Right kidney (tissue), 1 donor: ENCODE data around the gene CCND1.
"Not testable (repeated sequence)": the region's sequence is repeated elsewhere in the genome, so short reads cannot be mapped to it uniquely, and the experiment has no call there.

Experiments
- DNase-seq: peaks from one replicate; pipeline ENCODE4 v3.0.0-alpha.2; 2016

CCND1 gene

DNA sequence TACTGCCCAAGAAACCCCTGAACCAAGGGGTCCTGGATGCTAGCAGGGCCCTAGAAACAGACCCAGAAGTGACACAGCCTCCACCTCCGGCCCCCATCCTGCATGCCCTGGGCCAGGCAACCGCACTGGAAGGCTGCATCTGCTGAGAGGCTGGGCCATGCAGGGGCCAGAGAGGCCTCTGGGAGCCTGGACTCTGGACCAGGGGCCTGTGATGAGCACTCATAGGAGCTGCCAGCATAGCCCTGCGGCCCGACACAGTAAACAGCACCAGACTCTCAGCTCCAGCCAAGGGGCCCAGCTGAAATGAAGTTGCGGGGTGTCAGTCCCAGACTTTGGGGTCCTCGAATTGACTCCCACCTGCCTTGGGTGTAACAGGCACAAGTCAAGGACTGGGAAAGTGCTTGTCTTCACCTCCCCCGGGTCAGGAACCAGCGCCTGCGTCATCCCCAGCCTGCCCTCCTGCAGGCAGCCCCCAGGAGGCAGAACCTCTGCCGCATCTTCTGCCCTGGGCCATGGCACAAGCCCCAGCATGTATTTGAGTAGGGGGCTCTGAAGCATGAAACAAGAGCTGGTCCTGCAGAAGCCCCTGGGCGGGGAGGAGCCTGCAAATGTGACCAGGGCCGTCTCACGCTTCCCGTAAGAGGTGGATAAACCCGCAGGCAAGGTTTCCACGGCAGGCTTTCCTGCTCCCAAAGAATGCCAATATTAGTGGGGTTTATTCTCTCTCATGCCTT lies 25.2 kb upstream of the CCND1 start:
- DNase-seq, result no peak

GRCh38 chr11:69617220-69617619 lies 23.7 kb upstream of the CCND1 start:
- DNase-seq, result no peak

DNA sequence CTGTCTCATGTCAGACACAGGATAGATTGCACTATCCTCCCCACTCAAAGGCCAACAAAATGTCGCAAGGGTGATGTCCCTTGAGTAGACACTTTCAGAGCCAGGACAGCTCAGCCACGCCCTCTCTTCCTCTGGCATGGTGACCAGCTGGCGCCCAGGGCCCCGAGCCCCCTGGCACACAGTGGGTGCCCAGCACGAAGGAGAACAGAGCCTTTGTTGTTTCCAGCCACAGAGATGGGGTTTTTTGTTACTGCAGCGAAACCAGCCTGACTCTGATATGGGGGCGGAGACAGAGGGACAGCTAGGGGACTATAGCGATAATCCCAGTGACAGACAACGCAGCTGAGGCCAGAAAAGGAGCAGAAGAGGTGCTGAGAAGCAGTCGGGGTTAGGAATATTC lies 23.3 kb upstream of the CCND1 start:
- no peak for DNase-seq

GRCh38 chr11:69618237-69618636 lies 22.7 kb upstream of the CCND1 start:
- no peak for DNase-seq

DNA sequence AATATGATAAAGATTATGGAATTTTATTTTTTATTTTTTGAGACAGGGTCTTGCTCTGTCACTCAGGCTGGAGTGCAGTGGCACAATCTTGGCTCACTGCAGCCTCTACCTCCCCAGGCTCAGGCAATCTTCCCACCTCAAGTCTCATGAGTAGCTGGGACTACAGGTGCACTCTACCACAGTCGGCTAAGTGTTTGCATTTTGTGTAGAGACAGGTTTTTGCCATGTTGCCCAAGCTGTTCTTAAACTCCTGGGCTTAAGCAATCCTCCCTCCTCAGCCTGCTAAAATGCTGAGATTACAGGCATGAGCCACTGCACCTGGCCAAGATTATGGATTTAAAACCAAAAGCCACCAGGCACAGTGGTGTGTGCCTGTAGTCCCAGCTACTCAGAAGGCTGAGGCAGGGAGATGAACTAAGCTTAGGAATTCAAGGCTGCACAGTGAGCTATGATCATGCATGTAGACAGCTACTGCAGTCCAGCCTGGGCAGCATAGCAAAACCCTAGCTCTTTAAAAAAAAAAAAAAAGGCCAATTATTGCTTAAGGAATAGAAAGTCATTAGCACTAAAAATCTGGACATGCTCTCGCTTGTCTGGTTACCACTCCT lies 20.2 kb upstream of the CCND1 start:
- DNase-seq, result no peak

- not testable (repeated sequence) for DNase-seq
Measured at GRCh38 chr11:69622097-69622681, 18.8 kb upstream of the CCND1 start.

DNA sequence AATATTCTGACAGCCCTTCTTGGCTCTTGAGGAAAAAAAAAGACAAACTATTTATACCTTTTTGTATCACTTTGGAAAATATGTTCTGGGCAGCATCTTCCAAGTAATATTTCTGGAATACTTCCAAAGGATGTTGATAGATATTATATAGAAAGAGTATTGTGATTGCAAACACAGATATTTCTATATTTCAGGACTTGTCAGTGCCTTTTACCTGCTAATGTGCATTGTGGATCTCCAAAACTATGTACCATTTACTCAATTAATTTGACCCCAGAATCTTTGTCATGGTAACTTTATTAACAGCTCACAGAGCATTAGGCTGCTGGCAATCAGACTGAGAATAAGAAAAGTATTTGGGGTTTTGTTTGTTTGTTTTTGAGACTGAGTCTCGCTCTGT lies 16.7 kb upstream of the CCND1 start:
- no peak for DNase-seq

GRCh38 chr11:69625476-69625875 lies 15.5 kb upstream of the CCND1 start:
- no peak for DNase-seq

DNA sequence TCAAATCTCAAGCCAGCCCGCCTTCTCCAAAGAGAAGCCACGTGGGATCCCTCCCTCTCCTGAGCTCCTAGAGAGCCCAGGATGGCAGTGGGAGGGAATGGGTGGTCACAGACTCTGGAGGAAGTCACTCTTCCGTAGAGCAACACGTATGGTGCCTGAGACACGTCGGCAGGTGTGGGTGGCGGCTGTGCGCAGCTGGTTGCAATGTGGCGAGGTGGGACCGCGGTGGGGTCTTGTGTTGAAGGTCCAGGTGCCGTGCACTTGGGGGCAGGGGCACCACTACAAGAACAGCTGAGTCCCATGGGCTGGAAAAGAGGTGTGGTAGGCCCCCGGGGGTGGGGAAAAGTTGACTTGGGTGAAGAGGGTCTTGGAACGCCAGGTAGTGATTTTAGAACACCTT lies 13.4 kb upstream of the CCND1 start:
- DNase-seq, result no peak

GRCh38 chr11:69630017-69630416 lies 10.9 kb upstream of the CCND1 start:
- no peak for DNase-seq

- DNase-seq, result no peak
Measured at GRCh38 chr11:69630424-69630823, 10.5 kb upstream of the CCND1 start.

DNA sequence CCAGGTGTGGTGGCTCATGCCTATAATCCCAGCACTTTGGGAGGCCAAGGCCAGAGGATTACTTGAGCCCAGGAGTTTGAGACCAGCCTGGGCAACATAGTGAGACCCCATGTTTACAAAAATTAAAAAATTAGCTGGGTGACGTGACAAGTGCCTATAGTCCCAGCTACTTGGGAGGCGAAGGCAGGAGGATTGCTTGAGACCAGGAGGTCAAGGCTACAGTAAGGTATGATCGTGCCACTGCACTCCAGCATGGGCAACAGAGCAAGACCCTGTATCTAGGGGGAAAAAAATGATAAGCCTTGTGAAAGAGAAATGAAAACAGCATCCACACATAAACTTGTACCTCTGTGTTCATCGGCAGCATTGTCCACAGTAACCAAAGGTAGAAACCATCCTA lies 8.1 kb upstream of the CCND1 start:
- no peak for DNase-seq

GRCh38 chr11:69634069-69634468 lies 6.9 kb upstream of the CCND1 start:
- DNase-seq, result no peak

- DNase-seq, result no peak
Measured at GRCh38 chr11:69634590-69634989, 6.4 kb upstream of the CCND1 start.

DNA sequence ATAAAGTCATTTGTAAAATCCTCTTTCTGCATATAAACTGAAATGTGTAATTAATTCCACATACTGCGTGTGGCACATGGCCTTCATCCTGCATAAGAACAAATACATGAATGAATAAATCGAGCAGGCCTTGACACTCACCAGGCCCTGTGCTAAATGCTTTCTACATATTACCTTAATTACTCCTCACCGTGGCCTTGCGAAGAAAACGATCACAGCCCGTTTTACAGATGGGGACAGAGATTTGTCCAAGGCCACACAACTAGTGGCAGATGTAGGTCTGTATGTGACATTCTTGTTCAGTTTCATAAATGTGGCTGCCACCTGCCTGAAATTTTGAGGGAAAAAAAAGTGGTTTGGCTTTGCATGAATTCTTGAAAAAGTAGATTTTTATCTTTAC lies 5.8 kb upstream of the CCND1 start:
- no peak for DNase-seq

GRCh38 chr11:69635804-69636511 lies 5.0 kb upstream of the CCND1 start:
- DNase-seq, result no peak

- DNase-seq, result peak; percentile 91
Measured at GRCh38 chr11:69636512-69637197, 4.3 kb upstream of the CCND1 start.

GRCh38 chr11:69637198-69637940 lies 3.6 kb upstream of the CCND1 start:
- peak; percentile 79 for DNase-seq

GRCh38 chr11:69637941-69638871 lies 2.8 kb upstream of the CCND1 start:
- DNase-seq, result peak; percentile 89

GRCh38 chr11:69638941-69639681 lies 1.8 kb upstream of the CCND1 start:
- peak; percentile 96 for DNase-seq
